HG03135 (cell line): ENCODE measurements around the gene GNB1.
A peak's percentile ranks its signal among the peaks of the same experiment; 100 is the strongest.
"Not testable (repeated sequence)": the region's sequence is repeated elsewhere in the genome, so short reads cannot be mapped to it uniquely, and the experiment has no call there.

Experiments
- ATAC-seq: cut with Tn5 transposase; IDR thresholded peaks from one replicate; pipeline ENCODE4 v1.9.1; 2021; ENCODE audit warnings: mild to moderate bottlenecking, moderate library complexity; ENCODE audit not compliant: unreplicated experiment

The GNB1 gene

GRCh38 chr1:1861761-1862310, 29.1 kb downstream of the GNB1 start:
- ATAC-seq: not testable (repeated sequence)

- ATAC-seq: no peak
Measured at GRCh38 chr1:1861339-1861730, 29.6 kb downstream of the GNB1 start.

- not testable (repeated sequence) for ATAC-seq
Measured at GRCh38 chr1:1859970-1860697, 30.8 kb downstream of the GNB1 start.

GRCh38 chr1:1858382-1859086, 32.4 kb downstream of the GNB1 start:
- no peak for ATAC-seq

- ATAC-seq: no peak
Measured at GRCh38 chr1:1857096-1857703, 33.7 kb downstream of the GNB1 start.

GRCh38 chr1:1856161-1856560, 34.7 kb downstream of the GNB1 start:
- ATAC-seq: not testable (repeated sequence)

- no peak for ATAC-seq
Measured at GRCh38 chr1:1853593-1854257, 37.2 kb downstream of the GNB1 start.

GRCh38 chr1:1852619-1853414, 38.1 kb downstream of the GNB1 start:
- no peak for ATAC-seq

- no peak for ATAC-seq
Measured at GRCh38 chr1:1847890-1848289, 43.0 kb downstream of the GNB1 start.

- no peak for ATAC-seq
Measured at GRCh38 chr1:1847061-1847850, 43.6 kb downstream of the GNB1 start.

GRCh38 chr1:1846386-1846918, 44.4 kb downstream of the GNB1 start:
- ATAC-seq: no peak

GRCh38 chr1:1842360-1843146, 48.3 kb downstream of the GNB1 start:
- ATAC-seq: no peak

- no peak for ATAC-seq
Measured at GRCh38 chr1:1841575-1841995, 49.3 kb downstream of the GNB1 start.

GRCh38 chr1:1839311-1839965, 51.4 kb downstream of the GNB1 start:
- no peak for ATAC-seq

- ATAC-seq: no peak
Measured at GRCh38 chr1:1836119-1836518, 54.8 kb downstream of the GNB1 start.

- ATAC-seq: no peak
Measured at GRCh38 chr1:1835546-1835945, 55.3 kb downstream of the GNB1 start.

GRCh38 chr1:1833916-1834325, 57.0 kb downstream of the GNB1 start:
- peak; percentile 56 for ATAC-seq

GRCh38 chr1:1833456-1833855, 57.4 kb downstream of the GNB1 start:
- no peak for ATAC-seq
